ENCODE results near the gene DRC7. TPM values are rescaled to one million over a fixed set of nuclear protein-coding genes. Genes with fewer than 3 reads are reported as not detected.

The DRC7 gene
- total and polyA plus RNA-seq, 4 donors: 0.06 to 1.8 (median 0.08) TPM; not detected in 1

DNA sequence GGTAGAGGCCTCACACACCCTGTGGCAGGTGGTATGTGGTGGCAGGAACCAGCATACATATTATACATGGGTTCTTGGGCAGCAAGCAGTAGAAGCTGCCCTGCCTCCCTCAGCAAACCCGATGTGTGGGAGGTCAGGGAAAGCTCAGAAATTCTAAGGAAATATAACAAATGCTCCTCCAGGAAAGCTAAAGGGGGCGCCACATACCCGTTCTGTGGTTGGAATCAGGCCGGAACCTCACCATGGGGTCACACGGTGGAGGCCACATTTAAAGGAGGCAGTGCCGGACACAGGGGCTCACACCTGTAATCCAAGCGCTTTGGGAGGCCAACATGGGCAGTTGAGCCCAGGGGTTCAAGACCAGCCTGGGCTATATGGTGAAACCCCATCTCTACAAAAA lies 28.6 kb downstream of the DRC7 start:
- H3K27me3 ChIP-seq (ENCODE audit: control insufficient read depth in 4 of 4, insufficient read depth in 4 of 4, low read length in 3 of 4): no peaks in the 10 kb centered on the region
- no peak for DNase-seq (ENCODE audit: low spot score)
- TF ChIP-seq FOXA2 (IDR thresholded peaks at IDR 0.05) (no peak), YY1 (IDR thresholded peaks at IDR 0.05) (no peak), FOXA1 (IDR thresholded peaks at IDR 0.05) (no peak), HNF4G (IDR thresholded peaks at IDR 0.05) (no peak), JUND (IDR thresholded peaks at IDR 0.05) (no peak), EGR1 (IDR thresholded peaks at IDR 0.05; ENCODE audit: low read depth in 2 of 2) (no peak), RAD21 (IDR thresholded peaks at IDR 0.05) (peak; percentile 55 to 68), TAF1 (conservative IDR thresholded peaks at IDR 0.05) (no peak)
- TF ChIP-seq, protein P1, sequence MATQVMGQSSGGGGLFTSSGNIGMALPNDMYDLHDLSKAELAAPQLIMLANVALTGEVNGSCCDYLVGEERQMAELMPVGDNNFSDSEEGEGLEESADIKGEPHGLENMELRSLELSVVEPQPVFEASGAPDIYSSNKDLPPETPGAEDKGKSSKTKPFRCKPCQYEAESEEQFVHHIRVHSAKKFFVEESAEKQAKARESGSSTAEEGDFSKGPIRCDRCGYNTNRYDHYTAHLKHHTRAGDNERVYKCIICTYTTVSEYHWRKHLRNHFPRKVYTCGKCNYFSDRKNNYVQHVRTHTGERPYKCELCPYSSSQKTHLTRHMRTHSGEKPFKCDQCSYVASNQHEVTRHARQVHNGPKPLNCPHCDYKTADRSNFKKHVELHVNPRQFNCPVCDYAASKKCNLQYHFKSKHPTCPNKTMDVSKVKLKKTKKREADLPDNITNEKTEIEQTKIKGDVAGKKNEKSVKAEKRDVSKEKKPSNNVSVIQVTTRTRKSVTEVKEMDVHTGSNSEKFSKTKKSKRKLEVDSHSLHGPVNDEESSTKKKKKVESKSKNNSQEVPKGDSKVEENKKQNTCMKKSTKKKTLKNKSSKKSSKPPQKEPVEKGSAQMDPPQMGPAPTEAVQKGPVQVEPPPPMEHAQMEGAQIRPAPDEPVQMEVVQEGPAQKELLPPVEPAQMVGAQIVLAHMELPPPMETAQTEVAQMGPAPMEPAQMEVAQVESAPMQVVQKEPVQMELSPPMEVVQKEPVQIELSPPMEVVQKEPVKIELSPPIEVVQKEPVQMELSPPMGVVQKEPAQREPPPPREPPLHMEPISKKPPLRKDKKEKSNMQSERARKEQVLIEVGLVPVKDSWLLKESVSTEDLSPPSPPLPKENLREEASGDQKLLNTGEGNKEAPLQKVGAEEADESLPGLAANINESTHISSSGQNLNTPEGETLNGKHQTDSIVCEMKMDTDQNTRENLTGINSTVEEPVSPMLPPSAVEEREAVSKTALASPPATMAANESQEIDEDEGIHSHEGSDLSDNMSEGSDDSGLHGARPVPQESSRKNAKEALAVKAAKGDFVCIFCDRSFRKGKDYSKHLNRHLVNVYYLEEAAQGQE (IDR thresholded peaks at IDR 0.05): no peak
- TF ChIP-seq, protein P2, sequence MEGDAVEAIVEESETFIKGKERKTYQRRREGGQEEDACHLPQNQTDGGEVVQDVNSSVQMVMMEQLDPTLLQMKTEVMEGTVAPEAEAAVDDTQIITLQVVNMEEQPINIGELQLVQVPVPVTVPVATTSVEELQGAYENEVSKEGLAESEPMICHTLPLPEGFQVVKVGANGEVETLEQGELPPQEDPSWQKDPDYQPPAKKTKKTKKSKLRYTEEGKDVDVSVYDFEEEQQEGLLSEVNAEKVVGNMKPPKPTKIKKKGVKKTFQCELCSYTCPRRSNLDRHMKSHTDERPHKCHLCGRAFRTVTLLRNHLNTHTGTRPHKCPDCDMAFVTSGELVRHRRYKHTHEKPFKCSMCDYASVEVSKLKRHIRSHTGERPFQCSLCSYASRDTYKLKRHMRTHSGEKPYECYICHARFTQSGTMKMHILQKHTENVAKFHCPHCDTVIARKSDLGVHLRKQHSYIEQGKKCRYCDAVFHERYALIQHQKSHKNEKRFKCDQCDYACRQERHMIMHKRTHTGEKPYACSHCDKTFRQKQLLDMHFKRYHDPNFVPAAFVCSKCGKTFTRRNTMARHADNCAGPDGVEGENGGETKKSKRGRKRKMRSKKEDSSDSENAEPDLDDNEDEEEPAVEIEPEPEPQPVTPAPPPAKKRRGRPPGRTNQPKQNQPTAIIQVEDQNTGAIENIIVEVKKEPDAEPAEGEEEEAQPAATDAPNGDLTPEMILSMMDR (IDR thresholded peaks at IDR 0.05; ENCODE audit: low read depth, low read length, missing input control): peak; percentile 11
- H3K9ac ChIP-seq (ENCODE audit: low read depth in 1 of 2, low read length in 2 of 2): no peak overlapping the region
- no peak overlapping the region for H3K27ac ChIP-seq (ENCODE audit: low read depth in 1 of 2, low read length in 2 of 2)
- H3K4me1 ChIP-seq (ENCODE audit: control insufficient read depth in 4 of 4, insufficient read depth in 4 of 4, low read length in 3 of 4): peaks cover 0 to 3% (median 0%) of the 10 kb centered on the region in 4 donors
- 66% methylated on average over 7 of the region's 7 CpGs for WGBS
- no peak overlapping the region for H3K4me3 ChIP-seq (ENCODE audit: low read depth in 1 of 3, low read length in 3 of 3)
- no peaks in the 10 kb centered on the region for H3K9me3 ChIP-seq (ENCODE audit: control insufficient read depth in 4 of 4, low read length in 3 of 4)
- H3K36me3 ChIP-seq (ENCODE audit: control insufficient read depth in 4 of 4, insufficient read depth in 3 of 4, low read depth in 1 of 4, low read length in 3 of 4): no peaks in the 10 kb centered on the region

DNA sequence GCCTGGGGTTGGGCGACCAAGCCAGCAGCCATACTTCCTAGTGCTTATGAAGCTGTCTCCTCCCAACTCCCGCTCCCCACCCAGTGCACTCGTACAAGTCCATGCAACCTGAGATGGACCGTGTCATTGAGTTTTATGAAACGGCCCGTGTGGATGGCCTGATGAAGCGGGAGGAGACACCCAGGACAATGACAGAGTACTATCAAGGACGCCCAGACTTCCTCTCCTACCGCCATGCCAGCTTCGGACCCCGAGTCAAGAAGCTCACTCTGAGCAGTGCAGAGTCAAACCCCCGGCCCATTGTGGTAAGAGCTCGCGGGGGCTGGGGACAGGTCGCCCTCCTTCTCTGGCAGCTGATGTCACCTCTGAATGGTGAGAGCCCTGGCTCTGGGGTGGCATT lies 29.9 kb downstream of the DRC7 start:
- WGBS: 89% methylated on average over 15 of the region's 15 CpGs
- no peak overlapping the region for H3K4me3 ChIP-seq (ENCODE audit: low read depth in 1 of 3, low read length in 3 of 3)
- peaks cover 0 to 3% (median 0%) of the 10 kb centered on the region in 4 donors for H3K4me1 ChIP-seq (ENCODE audit: control insufficient read depth in 4 of 4, insufficient read depth in 4 of 4, low read length in 3 of 4)
- H3K36me3 ChIP-seq (ENCODE audit: control insufficient read depth in 4 of 4, insufficient read depth in 3 of 4, low read depth in 1 of 4, low read length in 3 of 4): no peaks in the 10 kb centered on the region
- no peaks in the 10 kb centered on the region for H3K9me3 ChIP-seq (ENCODE audit: control insufficient read depth in 4 of 4, low read length in 3 of 4)
- no peak for TF ChIP-seq HNF4A (conservative IDR thresholded peaks at IDR 0.05)
- TF ChIP-seq, protein P3, sequence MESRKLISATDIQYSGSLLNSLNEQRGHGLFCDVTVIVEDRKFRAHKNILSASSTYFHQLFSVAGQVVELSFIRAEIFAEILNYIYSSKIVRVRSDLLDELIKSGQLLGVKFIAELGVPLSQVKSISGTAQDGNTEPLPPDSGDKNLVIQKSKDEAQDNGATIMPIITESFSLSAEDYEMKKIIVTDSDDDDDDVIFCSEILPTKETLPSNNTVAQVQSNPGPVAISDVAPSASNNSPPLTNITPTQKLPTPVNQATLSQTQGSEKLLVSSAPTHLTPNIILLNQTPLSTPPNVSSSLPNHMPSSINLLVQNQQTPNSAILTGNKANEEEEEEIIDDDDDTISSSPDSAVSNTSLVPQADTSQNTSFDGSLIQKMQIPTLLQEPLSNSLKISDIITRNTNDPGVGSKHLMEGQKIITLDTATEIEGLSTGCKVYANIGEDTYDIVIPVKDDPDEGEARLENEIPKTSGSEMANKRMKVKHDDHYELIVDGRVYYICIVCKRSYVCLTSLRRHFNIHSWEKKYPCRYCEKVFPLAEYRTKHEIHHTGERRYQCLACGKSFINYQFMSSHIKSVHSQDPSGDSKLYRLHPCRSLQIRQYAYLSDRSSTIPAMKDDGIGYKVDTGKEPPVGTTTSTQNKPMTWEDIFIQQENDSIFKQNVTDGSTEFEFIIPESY (IDR thresholded peaks at IDR 0.05): no peak
- no peak for TF ChIP-seq JUND (IDR thresholded peaks at IDR 0.05)
- no peak for TF ChIP-seq SP1 (IDR thresholded peaks at IDR 0.05)
- no peak overlapping the region for H3K9ac ChIP-seq (ENCODE audit: low read depth in 1 of 2, low read length in 2 of 2)
- DNase-seq (ENCODE audit: low spot score): no peak
- no peak overlapping the region for H3K27ac ChIP-seq (ENCODE audit: low read depth in 1 of 2, low read length in 2 of 2)
- H3K27me3 ChIP-seq (ENCODE audit: control insufficient read depth in 4 of 4, insufficient read depth in 4 of 4, low read length in 3 of 4): no peaks in the 10 kb centered on the region
